Breast epithelium (tissue), 3 donors: Measurements from ENCODE around the gene KIRREL2.

Experiments
- CTCF ChIP-seq, 3 donors: fragments of 450-650 bp; IDR thresholded peaks; one replicate each; pipeline ENCODE4 v1.5.1; 2016 to 2017; ENCODE audit warnings: antibody characterized with exemption in 3 of 3, mild to moderate bottlenecking in 3 of 3, moderate library complexity in 3 of 3
- POLR2A ChIP-seq: fragments of 450-650 bp; IDR thresholded peaks from one replicate; pipeline ENCODE4 v1.6.1; 2016; ENCODE audit warnings: antibody characterized with exemption, mild to moderate bottlenecking, moderate library complexity
- POLR2AphosphoS5 ChIP-seq, 3 donors: sonication (generic); formaldehyde crosslinking; IDR thresholded peaks; one replicate each; pipeline ENCODE4 v1.6.1; 2017; ENCODE audit warnings: antibody characterized with exemption in 3 of 3

DNA sequence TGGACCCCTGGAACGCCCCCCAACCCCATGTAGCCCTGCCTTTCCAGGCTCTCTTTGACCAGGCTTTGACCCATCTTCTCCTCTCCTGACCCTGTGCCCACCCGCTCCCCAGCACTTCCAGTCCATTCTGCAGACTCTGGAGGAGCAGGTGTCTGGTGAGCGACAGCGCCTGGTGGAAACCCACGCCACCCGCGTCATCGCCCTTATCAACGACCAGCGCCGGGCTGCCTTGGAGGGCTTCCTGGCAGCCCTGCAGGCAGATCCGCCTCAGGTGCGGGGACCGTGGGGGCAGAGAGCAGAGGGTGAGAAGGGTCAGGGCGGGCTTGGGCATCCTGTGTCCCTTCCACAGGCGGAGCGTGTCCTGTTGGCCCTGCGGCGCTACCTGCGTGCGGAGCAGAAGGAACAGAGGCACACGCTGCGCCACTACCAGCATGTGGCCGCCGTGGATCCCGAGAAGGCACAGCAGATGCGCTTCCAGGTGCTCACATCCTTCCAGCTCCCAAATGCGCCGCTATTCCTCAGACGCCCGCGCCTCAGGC is 17.8 kb downstream of the KIRREL2 start:
- TF ChIP-seq CTCF (IDR thresholded peaks at IDR 0.05) (no peak), POLR2A (no peak), POLR2AphosphoS5 (IDR thresholded peaks at IDR 0.05) (no peak)
